ENCODE measurements around the gene FASN.

The FASN gene

DNA sequence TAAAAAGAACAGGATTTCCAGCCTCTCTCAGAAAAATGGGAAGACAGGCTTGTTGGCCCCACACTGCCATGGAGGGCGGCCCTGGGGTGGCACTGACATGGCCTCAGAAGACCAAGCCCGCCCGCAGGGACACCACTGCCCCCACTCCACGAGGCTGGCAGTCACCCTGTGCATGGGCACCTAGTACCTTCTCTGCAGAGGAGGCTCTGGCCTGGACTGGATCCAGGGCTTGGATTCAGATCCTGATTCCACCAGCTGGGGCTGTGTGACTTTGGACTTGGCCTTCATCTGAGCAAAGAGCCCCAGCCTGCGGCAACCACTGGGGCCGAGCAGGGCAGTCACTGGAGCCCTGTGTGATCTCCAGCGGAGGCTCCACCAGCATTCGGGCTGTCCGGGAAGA, 16.8 kb upstream of the FASN start:
- H3K9me3 ChIP-seq (ENCODE audit: insufficient read depth, low read depth, low read length) = no peaks in the 10 kb centered on the region
- no peaks in the 10 kb centered on the region; the same call in 1 of the 2 replicates for H3K27me3 ChIP-seq (ENCODE audit: insufficient read depth, low read length)
- H3K9ac ChIP-seq (ENCODE audit: low read depth, low read length) = no peak overlapping the region
- H3K36me3 ChIP-seq (ENCODE audit: insufficient read depth, low read depth, low read length) = no peaks in the 10 kb centered on the region
- H3K27ac ChIP-seq (ENCODE audit: low read length) = no peak overlapping the region
- no peak overlapping the region for H3K4me3 ChIP-seq (ENCODE audit: low read length)
- H3K4me1 ChIP-seq (ENCODE audit: insufficient read depth, low read length) = peaks cover 7% of the 10 kb centered on the region

DNA sequence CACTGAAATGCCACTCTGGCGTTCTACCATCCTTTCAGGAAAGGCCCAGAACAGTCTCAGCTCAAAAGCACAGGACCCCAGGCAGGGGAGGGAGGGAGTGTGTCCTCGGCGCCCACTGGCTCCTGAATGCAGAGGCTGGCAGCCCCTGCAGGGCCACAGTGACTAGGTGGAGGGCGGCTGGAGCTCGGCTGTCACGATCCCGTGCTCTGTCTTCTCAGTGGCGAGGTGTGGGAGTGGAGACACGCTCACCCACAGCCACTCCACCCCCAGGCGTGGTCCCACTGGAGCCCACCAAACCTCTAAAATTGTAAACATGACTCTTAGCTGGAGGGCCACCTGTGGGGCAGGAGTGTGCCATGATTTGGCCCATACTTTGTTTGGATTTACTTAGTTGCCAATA, 16.4 kb upstream of the FASN start:
- H3K9ac ChIP-seq (ENCODE audit: low read depth, low read length) = no peak overlapping the region
- no peaks in the 10 kb centered on the region for H3K9me3 ChIP-seq (ENCODE audit: insufficient read depth, low read depth, low read length)
- H3K36me3 ChIP-seq (ENCODE audit: insufficient read depth, low read depth, low read length) = no peaks in the 10 kb centered on the region
- no peaks in the 10 kb centered on the region; the same call in 1 of the 2 replicates for H3K27me3 ChIP-seq (ENCODE audit: insufficient read depth, low read length)
- H3K27ac ChIP-seq (ENCODE audit: low read length) = no peak overlapping the region
- H3K4me1 ChIP-seq (ENCODE audit: insufficient read depth, low read length) = peaks cover 7% of the 10 kb centered on the region
- no peak overlapping the region for H3K4me3 ChIP-seq (ENCODE audit: low read length)

DNA sequence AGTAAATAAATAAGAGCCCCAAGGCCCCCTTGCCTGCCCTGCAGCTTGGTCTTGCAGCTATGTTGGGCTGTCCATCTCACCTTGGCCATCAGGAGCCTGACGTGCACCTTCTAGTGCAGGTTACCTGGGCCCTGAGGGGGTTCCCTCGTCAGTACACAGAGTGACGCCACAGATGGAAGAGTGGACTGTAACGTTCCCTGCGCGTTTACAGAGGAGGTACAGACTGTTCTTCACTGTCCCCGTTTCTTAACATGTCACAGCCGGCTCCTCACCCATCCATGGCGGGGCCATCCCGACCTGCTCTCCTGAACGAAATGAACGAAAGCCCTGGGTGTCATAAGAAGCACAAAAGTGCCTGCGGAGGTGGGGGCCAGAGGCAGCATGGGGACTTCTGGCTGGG, 15.9 kb upstream of the FASN start:
- Histone ChIP-seq H3K9ac (ENCODE audit: low read depth, low read length) (no peak overlapping the region), H3K27ac (ENCODE audit: low read length) (no peak overlapping the region), H3K9me3 (ENCODE audit: insufficient read depth, low read depth, low read length) (no peaks in the 10 kb centered on the region), H3K4me1 (ENCODE audit: insufficient read depth, low read length) (peaks cover 7% of the 10 kb centered on the region), H3K27me3 (ENCODE audit: insufficient read depth, low read length) (peaks cover under 1% of the 10 kb centered on the region; the same call in 1 of the 2 replicates), H3K36me3 (ENCODE audit: insufficient read depth, low read depth, low read length) (no peaks in the 10 kb centered on the region), H3K4me3 (ENCODE audit: low read length) (no peak overlapping the region)

DNA sequence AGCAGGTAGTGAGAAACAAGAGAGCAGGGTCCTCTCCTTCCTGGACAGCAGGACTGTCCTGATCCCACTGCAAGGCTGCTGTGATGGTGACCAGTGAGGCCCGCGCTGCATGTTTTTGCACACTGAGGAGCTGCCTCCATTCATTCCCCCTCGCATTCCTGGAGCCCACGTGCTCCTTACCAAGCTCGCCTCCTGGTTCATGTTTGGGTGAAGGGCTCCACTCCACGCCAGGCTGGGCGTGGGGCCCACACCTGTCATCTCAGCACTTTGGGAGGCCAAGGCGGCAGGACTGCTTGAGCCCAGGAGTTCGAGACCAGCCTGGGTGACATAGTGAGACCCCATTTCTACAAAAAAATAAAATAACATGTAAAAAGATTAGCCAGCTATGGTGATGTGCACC, 15.4 kb upstream of the FASN start:
- no peak overlapping the region for H3K9ac ChIP-seq (ENCODE audit: low read depth, low read length)
- H3K9me3 ChIP-seq (ENCODE audit: insufficient read depth, low read depth, low read length) = no peaks in the 10 kb centered on the region
- H3K27me3 ChIP-seq (ENCODE audit: insufficient read depth, low read length) = peaks cover 6% of the 10 kb centered on the region; the same call in 1 of the 2 replicates
- H3K27ac ChIP-seq (ENCODE audit: low read length) = no peak overlapping the region
- H3K4me1 ChIP-seq (ENCODE audit: insufficient read depth, low read length) = peaks cover 3% of the 10 kb centered on the region
- no peaks in the 10 kb centered on the region for H3K36me3 ChIP-seq (ENCODE audit: insufficient read depth, low read depth, low read length)
- H3K4me3 ChIP-seq (ENCODE audit: low read length) = no peak overlapping the region

DNA sequence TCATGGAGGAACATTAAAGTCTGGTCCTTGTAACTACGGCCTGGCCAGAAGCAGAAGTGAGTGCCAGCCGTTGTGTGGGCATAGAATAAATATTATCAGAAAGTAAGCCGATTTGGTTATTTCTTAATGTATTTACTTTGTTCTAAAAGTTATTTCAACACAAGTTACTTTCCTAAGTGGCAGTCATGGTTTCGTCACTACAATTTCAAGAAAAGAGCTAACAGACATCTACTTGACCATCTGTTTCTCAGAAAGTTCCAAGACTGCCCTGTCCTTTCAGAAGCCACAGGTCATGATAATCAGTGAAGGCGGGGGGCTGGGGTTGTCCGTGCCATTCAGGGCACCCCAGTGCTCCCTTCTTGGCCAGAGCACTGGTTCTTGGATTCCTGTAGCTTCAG, 14.9 kb upstream of the FASN start:
- no peak overlapping the region for H3K4me3 ChIP-seq (ENCODE audit: low read length)
- no peaks in the 10 kb centered on the region for H3K4me1 ChIP-seq (ENCODE audit: insufficient read depth, low read length)
- peaks cover 8% of the 10 kb centered on the region; the same call in 1 of the 2 replicates for H3K27me3 ChIP-seq (ENCODE audit: insufficient read depth, low read length)
- H3K36me3 ChIP-seq (ENCODE audit: insufficient read depth, low read depth, low read length) = no peaks in the 10 kb centered on the region
- H3K9ac ChIP-seq (ENCODE audit: low read depth, low read length) = no peak overlapping the region
- H3K27ac ChIP-seq (ENCODE audit: low read length) = no peak overlapping the region
- H3K9me3 ChIP-seq (ENCODE audit: insufficient read depth, low read depth, low read length) = no peaks in the 10 kb centered on the region

DNA sequence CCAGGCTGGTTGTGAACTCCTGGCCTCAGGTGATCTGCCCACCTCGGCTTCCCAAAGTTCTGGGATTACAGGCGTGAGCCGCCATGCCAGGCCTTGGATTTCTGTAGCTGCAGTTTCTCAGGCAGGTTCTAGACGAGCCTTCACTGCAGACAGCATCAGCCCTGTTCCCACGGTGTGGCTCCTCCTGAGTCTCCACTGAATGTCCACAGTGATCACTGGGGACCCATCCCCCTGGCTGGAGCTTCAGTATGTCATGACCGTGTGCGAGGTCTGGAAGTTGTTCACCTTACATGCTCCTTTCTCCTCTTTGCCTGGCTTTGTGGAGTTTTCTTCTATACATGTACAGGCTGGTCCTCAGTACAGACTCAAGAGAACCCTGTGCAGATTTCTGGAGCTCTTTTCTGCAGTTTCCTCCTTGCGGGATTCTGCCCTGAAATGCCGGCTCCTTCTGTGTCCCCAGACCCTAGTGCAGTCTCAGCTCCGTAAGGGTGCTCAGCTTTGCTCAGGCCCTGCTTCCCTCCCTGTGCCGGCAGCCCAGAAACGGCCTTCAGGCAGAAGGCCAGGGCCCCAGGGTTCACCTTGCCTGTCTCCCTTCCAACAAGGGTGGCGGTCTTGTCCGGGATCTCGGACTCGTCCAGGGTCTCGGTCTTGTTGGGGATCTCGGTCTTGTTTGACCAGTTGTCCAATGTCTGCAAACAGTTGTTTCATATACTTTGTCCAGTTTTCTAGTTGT, 14.3 kb upstream of the FASN start:
- H3K27ac ChIP-seq (ENCODE audit: low read length) = no peak overlapping the region
- H3K4me3 ChIP-seq (ENCODE audit: low read length) = no peak overlapping the region
- H3K9me3 ChIP-seq (ENCODE audit: insufficient read depth, low read depth, low read length) = no peaks in the 10 kb centered on the region
- peaks cover 8% of the 10 kb centered on the region; the same call in 1 of the 2 replicates for H3K27me3 ChIP-seq (ENCODE audit: insufficient read depth, low read length)
- H3K9ac ChIP-seq (ENCODE audit: low read depth, low read length) = no peak overlapping the region
- H3K4me1 ChIP-seq (ENCODE audit: insufficient read depth, low read length) = no peaks in the 10 kb centered on the region
- H3K36me3 ChIP-seq (ENCODE audit: insufficient read depth, low read depth, low read length) = no peaks in the 10 kb centered on the region

DNA sequence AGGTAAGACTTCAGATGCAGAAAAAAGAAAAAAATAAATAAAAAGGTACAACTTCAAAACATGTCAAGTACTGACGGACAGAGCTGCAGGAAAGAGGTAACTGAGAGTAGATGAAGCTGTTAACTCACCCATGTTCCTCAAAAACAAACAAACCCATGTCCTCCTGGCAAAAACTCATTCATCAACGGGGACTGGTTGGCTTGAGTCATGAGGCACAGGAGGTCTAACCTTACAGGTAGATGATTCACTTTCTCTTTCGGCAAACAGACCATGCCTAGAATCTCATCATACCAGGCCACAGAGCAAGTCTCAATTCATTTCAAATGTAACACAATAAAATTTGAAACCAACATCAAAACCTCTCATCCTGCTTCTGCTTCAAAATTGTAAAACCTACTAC, 12.3 kb upstream of the FASN start:
- no peak overlapping the region for H3K27ac ChIP-seq (ENCODE audit: low read length)
- peaks cover 8% of the 10 kb centered on the region; the same call in 1 of the 2 replicates for H3K27me3 ChIP-seq (ENCODE audit: insufficient read depth, low read length)
- no peaks in the 10 kb centered on the region for H3K36me3 ChIP-seq (ENCODE audit: insufficient read depth, low read depth, low read length)
- peaks cover 3% of the 10 kb centered on the region; the same call in 1 of the 2 replicates for H3K4me1 ChIP-seq (ENCODE audit: insufficient read depth, low read length)
- no peaks in the 10 kb centered on the region for H3K9me3 ChIP-seq (ENCODE audit: insufficient read depth, low read depth, low read length)
- H3K4me3 ChIP-seq (ENCODE audit: low read length) = no peak overlapping the region
- no peak overlapping the region for H3K9ac ChIP-seq (ENCODE audit: low read depth, low read length)

DNA sequence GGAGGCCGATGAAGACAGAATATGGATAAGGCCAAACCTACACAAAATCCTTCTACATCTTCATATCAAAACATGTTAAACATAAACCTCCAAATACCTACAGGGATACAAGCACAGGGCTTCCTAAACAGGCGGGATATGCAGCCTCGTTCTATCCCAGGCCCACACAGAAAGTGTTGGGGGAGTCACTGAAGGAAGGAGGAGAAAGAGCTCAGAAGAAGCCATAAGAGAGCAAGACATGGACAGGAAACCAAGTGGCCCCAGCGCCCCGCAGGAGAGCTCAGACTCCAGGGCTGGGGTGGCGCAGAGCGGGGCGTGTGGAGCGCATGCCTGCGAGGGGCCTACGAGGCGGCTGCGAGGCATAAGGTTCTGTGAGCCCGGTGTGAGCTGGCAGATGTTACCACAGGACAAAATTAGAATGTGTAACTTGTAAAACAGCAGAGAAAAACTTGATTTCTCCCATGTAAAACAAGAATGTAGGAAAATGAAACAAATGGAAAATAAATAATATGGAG, 11.0 kb upstream of the FASN start:
- no peaks in the 10 kb centered on the region for H3K36me3 ChIP-seq (ENCODE audit: insufficient read depth, low read depth, low read length)
- peaks cover 3% of the 10 kb centered on the region; the same call in 1 of the 2 replicates for H3K4me1 ChIP-seq (ENCODE audit: insufficient read depth, low read length)
- H3K9me3 ChIP-seq (ENCODE audit: insufficient read depth, low read depth, low read length) = no peaks in the 10 kb centered on the region
- H3K27ac ChIP-seq (ENCODE audit: low read length) = no peak overlapping the region
- no peak overlapping the region for H3K9ac ChIP-seq (ENCODE audit: low read depth, low read length)
- H3K27me3 ChIP-seq (ENCODE audit: insufficient read depth, low read length) = peaks cover 8% of the 10 kb centered on the region; the same call in 1 of the 2 replicates
- H3K4me3 ChIP-seq (ENCODE audit: low read length) = no peak overlapping the region

DNA sequence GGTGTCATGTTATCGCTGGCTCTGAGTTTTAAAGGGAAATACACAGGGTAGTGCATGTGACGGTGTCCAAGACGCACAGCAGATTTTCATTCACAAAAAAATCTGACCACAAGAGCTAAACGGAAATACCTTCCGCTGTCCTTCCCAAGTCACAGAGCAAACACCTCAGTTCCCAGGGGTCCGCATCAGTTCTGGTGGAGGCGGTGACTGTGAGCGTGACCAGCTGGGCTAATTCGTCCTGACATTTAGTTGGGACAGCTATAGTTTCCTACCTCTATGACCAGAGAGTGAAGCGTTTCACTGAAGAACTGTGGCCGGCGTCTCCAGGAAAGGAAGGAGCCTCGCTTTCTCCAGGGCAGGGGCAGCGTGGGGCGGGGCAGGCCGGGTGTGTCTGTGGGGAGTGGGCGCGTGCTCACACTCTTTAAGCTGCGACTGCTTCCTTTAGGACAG, 10.5 kb upstream of the FASN start:
- H3K4me3 ChIP-seq (ENCODE audit: low read length) = no peak overlapping the region
- peaks cover 8% of the 10 kb centered on the region; the same call in 1 of the 2 replicates for H3K27me3 ChIP-seq (ENCODE audit: insufficient read depth, low read length)
- H3K9me3 ChIP-seq (ENCODE audit: insufficient read depth, low read depth, low read length) = no peaks in the 10 kb centered on the region
- no peaks in the 10 kb centered on the region for H3K36me3 ChIP-seq (ENCODE audit: insufficient read depth, low read depth, low read length)
- no peak overlapping the region for H3K9ac ChIP-seq (ENCODE audit: low read depth, low read length)
- H3K27ac ChIP-seq (ENCODE audit: low read length) = no peak overlapping the region
- H3K4me1 ChIP-seq (ENCODE audit: insufficient read depth, low read length) = peaks cover 6% of the 10 kb centered on the region; the same call in 1 of the 2 replicates

DNA sequence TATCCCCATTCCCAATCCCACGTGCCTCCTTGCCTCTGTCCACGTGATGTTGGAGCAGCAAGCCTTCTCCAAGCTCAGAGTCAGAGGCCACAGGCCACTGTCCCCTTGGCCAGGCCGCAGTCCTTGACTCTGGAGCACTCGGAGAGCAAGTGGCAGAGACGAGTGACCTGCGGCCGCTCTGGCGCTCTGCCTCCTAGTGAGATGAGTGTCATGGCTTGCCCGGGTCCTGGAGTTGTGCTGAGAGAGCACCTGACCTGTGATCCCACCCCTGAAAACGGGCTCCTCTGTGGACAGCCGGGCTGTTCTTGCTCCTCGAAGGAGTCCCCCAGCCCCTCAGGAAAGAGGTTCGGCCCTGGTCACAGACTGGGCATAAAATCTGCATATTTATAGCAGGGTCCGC, 10.0 kb upstream of the FASN start:
- Histone ChIP-seq H3K4me3 (ENCODE audit: low read length) (no peak overlapping the region), H3K27ac (ENCODE audit: low read length) (no peak overlapping the region), H3K9ac (ENCODE audit: low read depth, low read length) (no peak overlapping the region), H3K27me3 (ENCODE audit: insufficient read depth, low read length) (peaks cover 8% of the 10 kb centered on the region; the same call in 1 of the 2 replicates), H3K36me3 (ENCODE audit: insufficient read depth, low read depth, low read length) (no peaks in the 10 kb centered on the region), H3K4me1 (ENCODE audit: insufficient read depth, low read length) (peaks cover 6% of the 10 kb centered on the region; the same call in 1 of the 2 replicates), H3K9me3 (ENCODE audit: insufficient read depth, low read depth, low read length) (no peaks in the 10 kb centered on the region)

DNA sequence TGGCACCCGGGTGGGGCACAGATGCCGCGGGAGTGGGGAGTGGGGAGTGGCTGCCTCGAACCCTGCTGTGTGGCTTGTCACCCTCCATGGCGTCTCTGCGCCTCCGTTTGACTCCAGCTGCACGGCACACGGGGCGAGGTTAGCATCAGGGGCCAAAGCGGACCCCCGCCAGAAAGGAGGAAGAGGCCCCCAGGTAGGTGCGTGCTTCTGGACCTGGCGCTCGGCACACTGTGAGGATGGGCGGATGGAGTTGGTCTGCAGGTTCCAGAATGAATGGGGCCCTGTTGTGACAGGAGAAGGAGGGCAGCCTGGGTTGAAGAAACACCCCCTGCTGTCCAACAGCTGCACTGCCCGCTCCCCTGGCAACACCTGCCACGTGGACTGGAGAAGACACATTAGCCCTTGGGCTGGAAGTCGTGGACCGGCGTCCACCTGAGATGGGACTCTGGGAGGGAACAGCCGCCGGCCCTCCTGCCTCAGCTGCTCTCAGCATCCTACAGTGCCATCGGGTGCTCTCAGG, 9.4 kb upstream of the FASN start:
- Histone ChIP-seq H3K9me3 (ENCODE audit: insufficient read depth, low read depth, low read length) (no peaks in the 10 kb centered on the region), H3K9ac (ENCODE audit: low read depth, low read length) (no peak overlapping the region), H3K4me1 (ENCODE audit: insufficient read depth, low read length) (peaks cover 6% of the 10 kb centered on the region; the same call in 1 of the 2 replicates), H3K4me3 (ENCODE audit: low read length) (no peak overlapping the region), H3K27ac (ENCODE audit: low read length) (no peak overlapping the region), H3K36me3 (ENCODE audit: insufficient read depth, low read depth, low read length) (no peaks in the 10 kb centered on the region), H3K27me3 (ENCODE audit: insufficient read depth, low read length) (peaks cover 8% of the 10 kb centered on the region; the same call in 1 of the 2 replicates)
